Right renal pelvis (tissue), 4 donors: ENCODE data around the gene NFATC1. TPM values are rescaled to one million over a fixed set of nuclear protein-coding genes. Genes with fewer than 3 reads are reported as not detected.
"Not testable (repeated sequence)": the region's sequence is repeated elsewhere in the genome, so short reads cannot be mapped to it uniquely, and the experiment has no call there.

Source experiments
- DNase-seq, 4 donors: peaks; one replicate each; pipeline ENCODE4 v3.0.0-alpha.2; 2013; ENCODE audit warnings: low read depth in 4 of 4, low spot score in 3 of 4, missing footprints in 1 of 4
- polyA plus RNA-seq, 4 donors: library from polyadenylated mRNA; unstranded; fragments of 120-200 nt; gene quantifications; one replicate each; pipeline ENCODE4 v1.2.1, GENCODE V29; 2013; ENCODE audit not compliant: insufficient read length in 4 of 4

Gene NFATC1
- polyA plus RNA-seq, 4 donors, result 6.3 to 7.9 (median 6.5) TPM

GRCh38 chr18:79468119-79468789, 72.5 kb downstream of the NFATC1 start:
- no peak for DNase-seq

- no peak for DNase-seq
Observed at GRCh38 chr18:79469309-79469708, 73.6 kb downstream of the NFATC1 start.

GRCh38 chr18:79469751-79470505, 74.2 kb downstream of the NFATC1 start:
- DNase-seq, result no peak

GRCh38 chr18:79470547-79470946, 74.8 kb downstream of the NFATC1 start:
- no peak for DNase-seq

- DNase-seq, result no peak
Observed at GRCh38 chr18:79471046-79471445, 75.3 kb downstream of the NFATC1 start.

GRCh38 chr18:79471597-79471996, 75.9 kb downstream of the NFATC1 start:
- no peak for DNase-seq

GRCh38 chr18:79472176-79472575, 76.4 kb downstream of the NFATC1 start:
- no peak for DNase-seq

- DNase-seq, result no peak
Observed at GRCh38 chr18:79472946-79473345, 77.2 kb downstream of the NFATC1 start.

- DNase-seq, result no peak
Observed at GRCh38 chr18:79476031-79476917, 80.5 kb downstream of the NFATC1 start.

GRCh38 chr18:79476918-79477571, 81.3 kb downstream of the NFATC1 start:
- DNase-seq, result no peak

GRCh38 chr18:79477711-79478483, 82.2 kb downstream of the NFATC1 start:
- no peak for DNase-seq

GRCh38 chr18:79478484-79479115, 82.9 kb downstream of the NFATC1 start:
- DNase-seq, result no peak

GRCh38 chr18:79479116-79479760, 83.5 kb downstream of the NFATC1 start:
- no peak for DNase-seq

GRCh38 chr18:79479761-79480161, 84.0 kb downstream of the NFATC1 start:
- no peak for DNase-seq

- DNase-seq, result no peak
Observed at GRCh38 chr18:79480171-79481045, 84.7 kb downstream of the NFATC1 start.

GRCh38 chr18:79481046-79481790, 85.5 kb downstream of the NFATC1 start:
- DNase-seq, result no peak

GRCh38 chr18:79483393-79483792, 87.7 kb downstream of the NFATC1 start:
- not testable (repeated sequence) for DNase-seq
